ENCODE results near the gene ACTRT2.

DNA sequence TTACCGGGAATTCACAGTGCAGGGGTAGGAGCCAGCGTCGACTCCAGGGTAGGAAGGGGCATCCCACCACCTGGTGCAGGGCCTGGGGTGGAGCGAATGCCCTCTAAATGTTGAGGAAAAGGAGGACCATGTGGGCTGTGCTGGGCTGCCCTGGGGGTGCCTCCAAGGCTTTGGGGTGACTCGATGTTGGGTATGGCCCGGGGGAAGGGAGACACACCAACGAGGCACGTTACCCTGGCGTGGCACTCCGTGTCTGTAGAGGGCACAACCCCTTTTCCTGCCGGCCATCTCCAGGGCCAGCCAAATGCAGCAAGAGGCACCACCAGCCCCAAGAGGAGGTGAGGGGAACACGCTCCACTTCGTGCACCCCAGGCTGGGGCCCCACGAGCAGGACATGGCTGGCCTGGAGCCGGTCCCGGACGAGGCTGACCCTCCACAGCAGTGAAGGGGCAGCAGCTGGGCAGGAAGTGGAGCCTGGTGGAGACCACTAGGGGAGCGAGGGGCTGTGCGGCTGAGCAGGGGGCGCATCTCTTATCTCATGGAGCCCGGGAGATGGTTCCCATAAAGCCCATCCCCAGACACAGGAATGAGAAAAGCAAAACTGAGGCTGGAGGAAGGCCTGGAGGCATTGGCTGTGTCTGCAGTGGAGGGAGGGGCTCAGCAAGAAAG is 11.2 kb downstream of the ACTRT2 start:
- TF ChIP-seq, protein P1, sequence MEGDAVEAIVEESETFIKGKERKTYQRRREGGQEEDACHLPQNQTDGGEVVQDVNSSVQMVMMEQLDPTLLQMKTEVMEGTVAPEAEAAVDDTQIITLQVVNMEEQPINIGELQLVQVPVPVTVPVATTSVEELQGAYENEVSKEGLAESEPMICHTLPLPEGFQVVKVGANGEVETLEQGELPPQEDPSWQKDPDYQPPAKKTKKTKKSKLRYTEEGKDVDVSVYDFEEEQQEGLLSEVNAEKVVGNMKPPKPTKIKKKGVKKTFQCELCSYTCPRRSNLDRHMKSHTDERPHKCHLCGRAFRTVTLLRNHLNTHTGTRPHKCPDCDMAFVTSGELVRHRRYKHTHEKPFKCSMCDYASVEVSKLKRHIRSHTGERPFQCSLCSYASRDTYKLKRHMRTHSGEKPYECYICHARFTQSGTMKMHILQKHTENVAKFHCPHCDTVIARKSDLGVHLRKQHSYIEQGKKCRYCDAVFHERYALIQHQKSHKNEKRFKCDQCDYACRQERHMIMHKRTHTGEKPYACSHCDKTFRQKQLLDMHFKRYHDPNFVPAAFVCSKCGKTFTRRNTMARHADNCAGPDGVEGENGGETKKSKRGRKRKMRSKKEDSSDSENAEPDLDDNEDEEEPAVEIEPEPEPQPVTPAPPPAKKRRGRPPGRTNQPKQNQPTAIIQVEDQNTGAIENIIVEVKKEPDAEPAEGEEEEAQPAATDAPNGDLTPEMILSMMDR (IDR thresholded peaks at IDR 0.05 in 2 of 3, conservative IDR thresholded peaks at IDR 0.05 in 1 of 3; ENCODE audit: control insufficient read depth in 2 of 3, extremely low read depth in 1 of 3, insufficient read depth in 1 of 3, low read depth in 3 of 3, low read length in 3 of 3), result no peak
- no peak for TF ChIP-seq GATAD2B (conservative IDR thresholded peaks at IDR 0.05; ENCODE audit: low read depth)
- TF ChIP-seq TCF7 (IDR thresholded peaks at IDR 0.05; ENCODE audit: borderline replicate concordance), result no peak
- TF ChIP-seq RELA (IDR thresholded peaks at IDR 0.05; ENCODE audit: borderline replicate concordance, partially characterized antibody), result no peak
- TF ChIP-seq, protein P2, sequence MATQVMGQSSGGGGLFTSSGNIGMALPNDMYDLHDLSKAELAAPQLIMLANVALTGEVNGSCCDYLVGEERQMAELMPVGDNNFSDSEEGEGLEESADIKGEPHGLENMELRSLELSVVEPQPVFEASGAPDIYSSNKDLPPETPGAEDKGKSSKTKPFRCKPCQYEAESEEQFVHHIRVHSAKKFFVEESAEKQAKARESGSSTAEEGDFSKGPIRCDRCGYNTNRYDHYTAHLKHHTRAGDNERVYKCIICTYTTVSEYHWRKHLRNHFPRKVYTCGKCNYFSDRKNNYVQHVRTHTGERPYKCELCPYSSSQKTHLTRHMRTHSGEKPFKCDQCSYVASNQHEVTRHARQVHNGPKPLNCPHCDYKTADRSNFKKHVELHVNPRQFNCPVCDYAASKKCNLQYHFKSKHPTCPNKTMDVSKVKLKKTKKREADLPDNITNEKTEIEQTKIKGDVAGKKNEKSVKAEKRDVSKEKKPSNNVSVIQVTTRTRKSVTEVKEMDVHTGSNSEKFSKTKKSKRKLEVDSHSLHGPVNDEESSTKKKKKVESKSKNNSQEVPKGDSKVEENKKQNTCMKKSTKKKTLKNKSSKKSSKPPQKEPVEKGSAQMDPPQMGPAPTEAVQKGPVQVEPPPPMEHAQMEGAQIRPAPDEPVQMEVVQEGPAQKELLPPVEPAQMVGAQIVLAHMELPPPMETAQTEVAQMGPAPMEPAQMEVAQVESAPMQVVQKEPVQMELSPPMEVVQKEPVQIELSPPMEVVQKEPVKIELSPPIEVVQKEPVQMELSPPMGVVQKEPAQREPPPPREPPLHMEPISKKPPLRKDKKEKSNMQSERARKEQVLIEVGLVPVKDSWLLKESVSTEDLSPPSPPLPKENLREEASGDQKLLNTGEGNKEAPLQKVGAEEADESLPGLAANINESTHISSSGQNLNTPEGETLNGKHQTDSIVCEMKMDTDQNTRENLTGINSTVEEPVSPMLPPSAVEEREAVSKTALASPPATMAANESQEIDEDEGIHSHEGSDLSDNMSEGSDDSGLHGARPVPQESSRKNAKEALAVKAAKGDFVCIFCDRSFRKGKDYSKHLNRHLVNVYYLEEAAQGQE (IDR thresholded peaks at IDR 0.05; ENCODE audit: low read depth, low read length), result no peak
- no peak for TF ChIP-seq POLR2AphosphoS2 (IDR thresholded peaks at IDR 0.05; ENCODE audit: low read depth, low read length)
- no peak for TF ChIP-seq CBFB (IDR thresholded peaks at IDR 0.05; ENCODE audit: low read depth)
- TF ChIP-seq RUNX3 (IDR thresholded peaks at IDR 0.05; ENCODE audit: low read length), result no peak
- TF ChIP-seq ZNF274 (IDR thresholded peaks at IDR 0.05; ENCODE audit: insufficient read depth, insufficient read length), result no peak
- TF ChIP-seq, protein P3, sequence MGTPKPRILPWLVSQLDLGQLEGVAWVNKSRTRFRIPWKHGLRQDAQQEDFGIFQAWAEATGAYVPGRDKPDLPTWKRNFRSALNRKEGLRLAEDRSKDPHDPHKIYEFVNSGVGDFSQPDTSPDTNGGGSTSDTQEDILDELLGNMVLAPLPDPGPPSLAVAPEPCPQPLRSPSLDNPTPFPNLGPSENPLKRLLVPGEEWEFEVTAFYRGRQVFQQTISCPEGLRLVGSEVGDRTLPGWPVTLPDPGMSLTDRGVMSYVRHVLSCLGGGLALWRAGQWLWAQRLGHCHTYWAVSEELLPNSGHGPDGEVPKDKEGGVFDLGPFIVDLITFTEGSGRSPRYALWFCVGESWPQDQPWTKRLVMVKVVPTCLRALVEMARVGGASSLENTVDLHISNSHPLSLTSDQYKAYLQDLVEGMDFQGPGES (IDR thresholded peaks at IDR 0.05), result no peak
- no peak for TF ChIP-seq HDGF (IDR thresholded peaks at IDR 0.05)
- no peak for TF ChIP-seq POLR2AphosphoS5 (IDR thresholded peaks at IDR 0.05; ENCODE audit: low read length)

Measured in GM12878 (cell line).